Smooth muscle cell (in vitro differentiated cells): ENCODE results near the gene RNF10. TPM values are rescaled to one million over a fixed set of nuclear protein-coding genes. Genes with fewer than 3 reads are reported as not detected.
"Not testable (repeated sequence)": the region's sequence is repeated elsewhere in the genome, so short reads cannot be mapped to it uniquely, and the experiment has no call there.

Experiments used
- DNase-seq: peaks from one replicate; lab custom pipeline; 2025; ENCODE audit not compliant: unreplicated experiment; lab: John Stamatoyannopoulos, UW
- H2AFZ ChIP-seq: fragments of 200-600 bp; sonication (generic); 2 replicates; pipeline ENCODE4 v1.6.0; 2016; ENCODE audit warnings: antibody characterized with exemption, low read depth, mild to moderate bottlenecking
- H3F3A ChIP-seq: fragments of 200-600 bp; sonication (generic); 2 replicates; pipeline ENCODE4 v1.6.0; 2017; ENCODE audit warnings: antibody characterized with exemption, low read depth
- H3K27ac ChIP-seq: fragments of 200-600 bp; sonication (generic); 2 replicates; pipeline ENCODE4 v1.5.1; 2016; ENCODE audit warnings: low read depth, mild to moderate bottlenecking
- H3K27me3 ChIP-seq: fragments of 200-600 bp; sonication (generic); 2 replicates; pipeline ENCODE4 v1.6.1; 2016; ENCODE audit warnings: low read depth, mild to moderate bottlenecking
- H3K36me3 ChIP-seq: fragments of 200-600 bp; sonication (generic); 2 replicates; pipeline ENCODE4 v1.5.1; 2016; ENCODE audit warnings: low read depth
- H3K4me1 ChIP-seq: fragments of 200-600 bp; sonication (generic); 2 replicates; pipeline ENCODE4 v1.5.1; 2016; ENCODE audit warnings: low read depth
- H3K4me2 ChIP-seq: fragments of 200-600 bp; sonication (generic); 2 replicates; pipeline ENCODE4 v1.6.0; 2016; ENCODE audit warnings: mild to moderate bottlenecking
- H3K4me3 ChIP-seq: fragments of 200-600 bp; sonication (generic); 2 replicates; pipeline ENCODE4 v1.5.1; 2016; ENCODE audit warnings: mild to moderate bottlenecking
- H3K79me2 ChIP-seq: fragments of 200-600 bp; sonication (generic); 2 replicates; pipeline ENCODE4 v1.6.0; 2016; ENCODE audit warnings: low read depth, mild to moderate bottlenecking
- H3K9ac ChIP-seq: fragments of 200-600 bp; sonication (generic); 2 replicates; pipeline ENCODE4 v1.6.0; 2016; ENCODE audit warnings: low read depth
- H3K9me3 ChIP-seq: fragments of 200-600 bp; sonication (generic); replicated peaks from 2 replicates; pipeline ENCODE4 v1.5.1; 2016; ENCODE audit warnings: low read depth
- H4K20me1 ChIP-seq: fragments of 200-600 bp; sonication (generic); 2 replicates; pipeline ENCODE4 v1.6.0; 2016; ENCODE audit warnings: low read depth
- CTCF ChIP-seq: fragments of 200-600 bp; sonication (generic); IDR thresholded peaks from 2 replicates; pipeline ENCODE4 v1.5.1; 2017; ENCODE audit warnings: borderline replicate concordance, mild to moderate bottlenecking, antibody characterized with exemption; ENCODE audit not compliant: insufficient read depth, poor library complexity, severe bottlenecking
- WGBS: methylation state at CpG from one replicate; pipeline ENCODE4 v1.1.7; 2016; ENCODE audit warnings: low lambda C conversion rate; 5-methylcytosine and 5-hydroxymethylcytosine counted together
- polyA plus RNA-seq: library from polyadenylated mRNA; unstranded; fragments of >200 nt; fragmentation: Nextera tagmentation; extraction: Ambion mirVana; gene quantifications from 2 replicates; pipeline ENCODE4 v1.2.1, GENCODE V29; 2016
- total RNA-seq: library from RNA; depleted of rRNA; stranded (reverse); fragments of >200 nt; gene quantifications from 2 replicates; pipeline ENCODE4 v1.2.3, GENCODE V29; 2014

RNF10 gene
- total and polyA plus RNA-seq, 2 experiments from 2014 or later = 63.2 to 115 TPM

GRCh38 chr12:120597861-120598260, 63.7 kb downstream of the RNF10 start:
- H3K9ac ChIP-seq = no peak overlapping the region
- no peaks in the 10 kb centered on the region for H3K9me3 ChIP-seq
- H2AFZ ChIP-seq = no peak overlapping the region
- H4K20me1 ChIP-seq = no peaks in the 10 kb centered on the region
- no peak for TF ChIP-seq CTCF
- H3K27ac ChIP-seq = no peak overlapping the region
- H3K4me1 ChIP-seq = no peaks in the 10 kb centered on the region
- H3F3A ChIP-seq = no peaks in the 10 kb centered on the region
- no peak overlapping the region for H3K4me3 ChIP-seq
- no peak overlapping the region for H3K4me2 ChIP-seq
- no peaks in the 10 kb centered on the region for H3K79me2 ChIP-seq
- WGBS = 92% methylated on average over 3 of the region's 3 CpGs
- no peak for DNase-seq
- no peaks in the 10 kb centered on the region for H3K27me3 ChIP-seq
- H3K36me3 ChIP-seq = no peaks in the 10 kb centered on the region

GRCh38 chr12:120598674-120599463, 64.7 kb downstream of the RNF10 start:
- no peak for DNase-seq
- Histone ChIP-seq H3K9me3 (no peaks in the 10 kb centered on the region), H3K36me3 (no peaks in the 10 kb centered on the region), H3K79me2 (no peaks in the 10 kb centered on the region), H3K4me1 (no peaks in the 10 kb centered on the region), H3K4me3 (no peak overlapping the region), H2AFZ (no peak overlapping the region), H3K27ac (no peak overlapping the region), H3K27me3 (no peaks in the 10 kb centered on the region), H3F3A (no peaks in the 10 kb centered on the region), H4K20me1 (no peaks in the 10 kb centered on the region), H3K4me2 (no peak overlapping the region), H3K9ac (no peak overlapping the region)
- WGBS = 67% methylated on average over 13 of the region's 13 CpGs
- TF ChIP-seq CTCF = no peak

- TF ChIP-seq CTCF = no peak
- no peak overlapping the region for H3K27ac ChIP-seq
- H3K79me2 ChIP-seq = no peaks in the 10 kb centered on the region
- no peak overlapping the region for H3K9ac ChIP-seq
- no peaks in the 10 kb centered on the region for H4K20me1 ChIP-seq
- no peaks in the 10 kb centered on the region for H3F3A ChIP-seq
- no peak overlapping the region for H2AFZ ChIP-seq
- no peak overlapping the region for H3K4me2 ChIP-seq
- H3K27me3 ChIP-seq = no peaks in the 10 kb centered on the region
- H3K36me3 ChIP-seq = no peaks in the 10 kb centered on the region
- WGBS = 87% methylated on average over 23 of the region's 23 CpGs
- no peaks in the 10 kb centered on the region for H3K9me3 ChIP-seq
- no peak overlapping the region for H3K4me3 ChIP-seq
- DNase-seq = no peak
- no peaks in the 10 kb centered on the region for H3K4me1 ChIP-seq
These were observed 65.8 kb downstream of the RNF10 start for GRCh38 chr12:120599672-120600552.

- H3K4me1 ChIP-seq, DNase-seq, H3K27ac ChIP-seq, H3K9me3 ChIP-seq, H3K36me3 ChIP-seq, H3K9ac ChIP-seq, H3K27me3 ChIP-seq, H3K4me2 ChIP-seq, H2AFZ ChIP-seq, H3K79me2 ChIP-seq, H4K20me1 ChIP-seq, H3F3A ChIP-seq, H3K4me3 ChIP-seq: not testable (repeated sequence)
- WGBS = 88% methylated on average over 4 of the region's 5 CpGs
These were observed 68.3 kb downstream of the RNF10 start for GRCh38 chr12:120602416-120602815.
